H1 (cell line): ENCODE measurements around the gene CBARP. TPM values are rescaled to one million over a fixed set of nuclear protein-coding genes. Genes with fewer than 3 reads are reported as not detected.

Source experiments
- ASH2L ChIP-seq: fragments of 200-600, 300-600 bp; sonication (generic); IDR thresholded peaks from one replicate; pipeline ENCODE4 v1.7.1; 2017; ENCODE audit warnings: low read length
- ATF2 ChIP-seq: IDR thresholded peaks from 2 replicates; pipeline ENCODE4 v1.6.1; 2012; ENCODE audit warnings: low read length, inconsistent platforms
- ATF3 ChIP-seq: IDR thresholded peaks from 2 replicates; pipeline ENCODE4 v1.6.1; 2011; ENCODE audit warnings: low read depth, mild to moderate bottlenecking, low read length; ENCODE audit not compliant: insufficient read depth
- CBX5 ChIP-seq: fragments of 300-800, 300-1000 bp; sonication (generic); IDR thresholded peaks from 2 replicates; pipeline ENCODE4 v1.7.1; 2016; ENCODE audit warnings: antibody characterized with exemption, low read length, low read depth
- CHD1 ChIP-seq: IDR thresholded peaks from 2 replicates; pipeline ENCODE4 v1.6.1; 2012; ENCODE audit warnings: low read depth, low read length, improper control_type of control experiment
- CTCF ChIP-seq, 3 experiments: IDR thresholded peaks; 1 replicate in 2 of 3; 2 replicates in 1 of 3; pipeline versions ENCODE4 v1.5.1 to v1.6.1; 2011; ENCODE audit warnings: low read length in 3 of 3, mild to moderate bottlenecking in 3 of 3, inconsistent platforms in 2 of 3, low read depth in 1 of 3, moderate library complexity in 1 of 3; ENCODE audit not compliant: insufficient read depth in 1 of 3; ENCODE audit errors: control extremely low read depth in 1 of 3
- EGR1 ChIP-seq: IDR thresholded peaks from 2 replicates; pipeline ENCODE4 v1.6.1; 2011; ENCODE audit warnings: low read depth, low read length, borderline replicate concordance
- EP300 ChIP-seq, 2 experiments: IDR thresholded peaks; 1 replicate in 1 of 2; 2 replicates in 1 of 2; pipeline ENCODE4 v1.6.1; 2011 to 2012; ENCODE audit warnings: low read depth in 2 of 2, low read length in 2 of 2, mild to moderate bottlenecking in 2 of 2, borderline replicate concordance in 1 of 2, inconsistent platforms in 1 of 2, moderate library complexity in 1 of 2
- GABPA ChIP-seq: IDR thresholded peaks from 2 replicates; pipeline ENCODE4 v1.6.1; 2011; ENCODE audit warnings: mild to moderate bottlenecking, low read length, moderate library complexity, borderline replicate concordance; ENCODE audit not compliant: insufficient read depth
- GTF2F1 ChIP-seq: IDR thresholded peaks from 2 replicates; pipeline ENCODE4 v1.6.1; 2012; ENCODE audit warnings: low read depth, low read length, improper control_type of control experiment, borderline replicate concordance
- KDM4A ChIP-seq: IDR thresholded peaks from one replicate; pipeline ENCODE4 v1.7.1; 2012; ENCODE audit warnings: low read depth, mild to moderate bottlenecking, moderate library complexity, low read length, inconsistent platforms; ENCODE audit not compliant: severe bottlenecking
- MAFK ChIP-seq: IDR thresholded peaks from 2 replicates; pipeline ENCODE4 v1.6.1; 2012; ENCODE audit warnings: low read depth, mild to moderate bottlenecking, improper control_type of control experiment, low read length
- NANOG ChIP-seq: IDR thresholded peaks from 2 replicates; pipeline ENCODE4 v1.6.1; 2011; ENCODE audit warnings: low read length, low read depth, mild to moderate bottlenecking, inconsistent platforms; ENCODE audit not compliant: insufficient read depth, poor library complexity, severe bottlenecking
- PHF8 ChIP-seq: fragments of 200-600 bp; sonication (generic); conservative IDR thresholded peaks from 2 replicates; pipeline ENCODE4 v1.7.1; 2012; ENCODE audit warnings: low read depth, mild to moderate bottlenecking, inconsistent platforms, low read length, moderate library complexity
- SIN3A ChIP-seq, 2 experiments: IDR thresholded peaks in 1 of 2; conservative IDR thresholded peaks in 1 of 2; 2 replicates each; pipeline ENCODE4 v1.6.1; 2011 to 2012; ENCODE audit warnings: low read length in 2 of 2, improper control_type of control experiment in 1 of 2, low read depth in 1 of 2, mild to moderate bottlenecking in 1 of 2
- SIRT6 ChIP-seq: IDR thresholded peaks from one replicate; pipeline ENCODE4 v1.7.1; 2012; ENCODE audit warnings: low read length, inconsistent platforms
- SP1 ChIP-seq: IDR thresholded peaks from 2 replicates; pipeline ENCODE4 v1.6.1; 2011; ENCODE audit warnings: low read depth, low read length
- TCF12 ChIP-seq: IDR thresholded peaks from 2 replicates; pipeline ENCODE4 v1.6.1; 2011; ENCODE audit warnings: low read depth, mild to moderate bottlenecking, low read length
- polyA plus RNA-seq, 7 experiments: library from polyadenylated mRNA; depleted of rRNA in 3 of 7; stranded (reverse) in 5 of 7; unstranded in 2 of 7; fragments of >200 nt in 5 of 7; fragments of 200-250 nt in 2 of 7; gene quantifications; 1 replicate in 5 of 7; 2 replicates in 1 of 7; 4 replicates in 1 of 7; pipeline versions ENCODE4 v1.2.1 to v1.2.3, GENCODE V29; 2011 to 2013; ENCODE audit warnings: missing spikeins in 2 of 7, mixed read lengths in 2 of 7
- total RNA-seq: library from RNA; stranded (reverse); fragmentation: NEBNext Ultra II Directional; extraction: Animal tissue kit (Norgen Biotek cat#: 25700); gene quantifications from 2 replicates; pipeline ENCODE4 v1.2.1, GENCODE V29; 2021

CBARP gene
- total and polyA plus RNA-seq, 2 of the 8 experiments (the other 6 are each of a cell fraction or from before 2014, with no cell fraction given): 4.9 to 14.7 TPM

- TF ChIP-seq CTCF (IDR thresholded peaks at IDR 0.05; ENCODE audit: control extremely low read depth in 1 of 3, insufficient read depth in 1 of 3, low read depth in 1 of 3, low read length in 3 of 3) (no peak), CHD1 (no peak), SIRT6 (no peak), PHF8 (peak; percentile 87), ATF2 (0 out of 2 replicates have a peak, but pooled peaks have one; percentile 69), CBX5 (no peak), GTF2F1 (no peak), NANOG (no peak), MAFK (no peak), TCF12 (no peak), SP1 (peak; percentile 44), ATF3 (peak; percentile 99), GABPA (no peak), ASH2L (peak; percentile 56), SIN3A (conservative IDR thresholded peaks at IDR 0.05 in 1 of 2, IDR thresholded peaks at IDR 0.05 in 1 of 2; ENCODE audit: low read depth in 1 of 2, low read length in 2 of 2) (peak in 1 of 2 experiments; percentile 73; a peak in 3 of 4 replicates), KDM4A (peak; percentile 54), EGR1 (no peak), EP300 (IDR thresholded peaks at IDR 0.05; ENCODE audit: borderline replicate concordance in 1 of 2, low read depth in 2 of 2, low read length in 2 of 2) (0 out of 3 replicates have a peak, but pooled peaks of 1 of the 2 experiments have one; percentile 2)
These were observed 37.6 kb upstream of the CBARP start, which contains the start of gene FAM174C (continued) for GRCh38 chr19:1275260-1275975.
